ENCODE results near the gene LCMT1.

GRCh38 chr16:25114121-25114520 is 2.6 kb downstream of the LCMT1 start:
- TF ChIP-seq CTCF (conservative IDR thresholded peaks at IDR 0.05; ENCODE audit: low read depth, low read length), result no peak
- no peak for TF ChIP-seq CEBPB (IDR thresholded peaks at IDR 0.05; ENCODE audit: low read depth, low read length)
- no peak for TF ChIP-seq RFX5 (IDR thresholded peaks at IDR 0.05; ENCODE audit: low read depth, low read length)
- no peak for TF ChIP-seq MXI1 (IDR thresholded peaks at IDR 0.05; ENCODE audit: borderline replicate concordance, low read depth, low read length)
- no peak for TF ChIP-seq ELK1 (IDR thresholded peaks at IDR 0.05; ENCODE audit: borderline replicate concordance, low read depth, low read length)
- no peak for TF ChIP-seq POLR2A (IDR thresholded peaks at IDR 0.05; ENCODE audit: low read depth, low read length)

Measured in IMR-90 (cell line).